Measurements from ENCODE around the gene AGXT2.
A peak's percentile ranks its signal among the peaks of the same experiment; 100 is the strongest.

GRCh38 chr5:35003018-35003957, 44.5 kb downstream of the AGXT2 start:
- TF ChIP-seq HNF4G (IDR thresholded peaks at IDR 0.05) (no peak), RAD21 (IDR thresholded peaks at IDR 0.05) (peak; percentile 71 to 80), FOXA1 (IDR thresholded peaks at IDR 0.05) (no peak), YY1 (IDR thresholded peaks at IDR 0.05) (no peak), SP1 (IDR thresholded peaks at IDR 0.05) (no peak)
- TF ChIP-seq, protein P1, sequence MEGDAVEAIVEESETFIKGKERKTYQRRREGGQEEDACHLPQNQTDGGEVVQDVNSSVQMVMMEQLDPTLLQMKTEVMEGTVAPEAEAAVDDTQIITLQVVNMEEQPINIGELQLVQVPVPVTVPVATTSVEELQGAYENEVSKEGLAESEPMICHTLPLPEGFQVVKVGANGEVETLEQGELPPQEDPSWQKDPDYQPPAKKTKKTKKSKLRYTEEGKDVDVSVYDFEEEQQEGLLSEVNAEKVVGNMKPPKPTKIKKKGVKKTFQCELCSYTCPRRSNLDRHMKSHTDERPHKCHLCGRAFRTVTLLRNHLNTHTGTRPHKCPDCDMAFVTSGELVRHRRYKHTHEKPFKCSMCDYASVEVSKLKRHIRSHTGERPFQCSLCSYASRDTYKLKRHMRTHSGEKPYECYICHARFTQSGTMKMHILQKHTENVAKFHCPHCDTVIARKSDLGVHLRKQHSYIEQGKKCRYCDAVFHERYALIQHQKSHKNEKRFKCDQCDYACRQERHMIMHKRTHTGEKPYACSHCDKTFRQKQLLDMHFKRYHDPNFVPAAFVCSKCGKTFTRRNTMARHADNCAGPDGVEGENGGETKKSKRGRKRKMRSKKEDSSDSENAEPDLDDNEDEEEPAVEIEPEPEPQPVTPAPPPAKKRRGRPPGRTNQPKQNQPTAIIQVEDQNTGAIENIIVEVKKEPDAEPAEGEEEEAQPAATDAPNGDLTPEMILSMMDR (IDR thresholded peaks at IDR 0.05; ENCODE audit: low read depth, low read length, missing input control): peak; percentile 75
